GM18868 (cell line): Measurements from ENCODE around the gene NCEH1.

Source experiments
- ATAC-seq: cut with Tn5 transposase; IDR thresholded peaks from one replicate; pipeline ENCODE4 v1.9.1; 2021; ENCODE audit warnings: mild to moderate bottlenecking, moderate library complexity; ENCODE audit not compliant: unreplicated experiment

The NCEH1 gene

GRCh38 chr3:172647080-172647479 lies 63.8 kb downstream of the NCEH1 start:
- ATAC-seq: no peak

DNA sequence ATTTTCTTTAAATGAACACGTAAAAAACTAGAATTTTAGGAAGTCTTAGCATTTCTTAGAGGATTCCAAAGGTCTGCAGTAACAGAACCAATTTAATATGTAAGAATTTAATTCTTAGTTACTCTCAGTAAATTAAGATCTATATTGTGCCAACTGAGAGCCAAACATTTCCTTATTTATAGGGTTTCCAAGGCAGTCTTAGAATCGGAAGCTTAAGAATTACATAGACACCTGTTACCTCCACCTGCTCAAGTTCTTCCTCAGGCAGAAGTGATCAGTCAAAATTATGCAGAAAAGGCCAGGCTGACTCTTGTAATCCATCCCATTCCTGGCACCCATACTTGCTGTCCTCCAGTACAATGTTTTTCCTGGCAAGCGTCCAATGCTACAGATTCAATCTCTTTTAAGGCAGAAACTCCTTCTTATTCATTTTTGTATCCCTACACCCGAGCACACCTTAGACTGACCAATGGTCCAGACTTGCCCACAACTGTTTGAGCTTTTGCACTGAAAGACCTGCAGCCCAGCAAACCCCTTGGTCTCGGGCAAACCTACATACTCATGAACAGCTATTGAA lies 64.3 kb downstream of the NCEH1 start:
- ATAC-seq: no peak

- no peak for ATAC-seq
These were observed 66.6 kb downstream of the NCEH1 start for GRCh38 chr3:172644258-172644657.

DNA sequence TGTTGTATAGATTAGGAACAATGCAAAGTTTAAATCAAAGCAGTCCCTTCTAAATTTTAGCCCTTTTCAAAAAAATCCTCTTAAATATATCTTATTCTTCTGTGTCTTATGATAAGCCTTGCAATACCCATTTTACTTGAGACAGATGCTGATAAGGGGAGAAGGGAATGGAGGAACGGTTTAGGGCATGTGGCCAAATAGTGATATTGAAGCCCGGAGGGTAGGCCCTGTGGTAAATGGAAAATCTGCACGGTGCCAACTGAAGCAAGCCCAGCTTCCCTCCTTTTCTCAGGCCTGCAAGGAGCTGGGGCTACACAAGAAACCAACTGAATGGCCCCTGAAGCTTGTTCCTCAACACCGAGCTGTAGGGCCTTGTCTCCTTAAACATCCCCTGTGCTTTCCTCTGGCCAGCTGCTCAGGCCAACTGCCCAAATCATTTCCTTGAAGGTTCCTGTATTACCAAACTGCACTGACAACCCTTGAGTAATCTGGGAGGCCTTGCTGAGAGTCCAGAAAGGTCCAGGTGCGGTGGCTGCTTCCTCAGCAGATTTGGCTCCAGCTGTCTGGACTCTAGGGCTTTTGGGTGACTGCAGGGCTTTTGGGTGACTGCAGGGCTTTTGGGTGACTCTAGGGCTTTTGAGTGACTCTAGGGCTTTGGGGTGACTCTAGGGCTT lies 67.2 kb downstream of the NCEH1 start:
- ATAC-seq: no peak

GRCh38 chr3:172641291-172641690 lies 69.6 kb downstream of the NCEH1 start:
- no peak for ATAC-seq

GRCh38 chr3:172640751-172641150 lies 70.1 kb downstream of the NCEH1 start:
- ATAC-seq: no peak

DNA sequence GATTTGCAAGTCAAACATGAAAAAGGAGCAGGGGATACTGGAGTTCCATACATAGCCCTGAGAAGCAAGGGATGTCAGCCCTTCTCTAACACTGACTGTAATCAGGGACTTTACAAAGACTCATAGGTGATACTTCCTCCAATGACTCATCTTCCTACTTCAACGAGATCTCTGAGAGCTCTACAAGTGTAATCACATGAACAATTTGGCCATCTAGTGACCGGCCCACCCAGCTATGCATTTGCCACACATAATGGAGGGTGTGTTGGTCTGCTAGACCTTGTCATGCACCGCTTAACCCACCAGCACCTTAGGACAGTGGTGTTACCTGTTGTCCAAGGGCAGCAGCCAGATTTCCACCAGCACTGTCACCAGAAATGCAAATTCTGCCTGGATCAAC lies 75.3 kb downstream of the NCEH1 start:
- peak; percentile 100 for ATAC-seq

DNA sequence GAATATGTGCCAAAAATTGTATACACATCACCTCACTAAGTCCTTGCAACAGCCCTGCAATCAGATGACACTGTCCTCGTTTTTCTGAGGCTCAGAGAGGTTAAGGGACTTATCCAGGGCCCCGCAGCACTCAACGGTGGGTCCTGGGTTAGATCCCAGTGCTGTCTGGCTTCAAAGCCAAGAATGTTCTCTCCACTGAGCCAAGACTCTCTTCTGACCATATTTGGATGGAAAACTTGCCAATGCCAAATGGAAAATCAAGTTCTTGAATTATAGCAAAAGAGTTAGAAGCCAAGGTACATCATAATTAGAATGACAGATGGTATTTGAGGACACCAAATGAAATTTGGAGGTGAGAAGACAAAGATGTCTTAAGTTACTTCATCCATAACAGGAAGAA lies 75.9 kb downstream of the NCEH1 start:
- no peak for ATAC-seq

DNA sequence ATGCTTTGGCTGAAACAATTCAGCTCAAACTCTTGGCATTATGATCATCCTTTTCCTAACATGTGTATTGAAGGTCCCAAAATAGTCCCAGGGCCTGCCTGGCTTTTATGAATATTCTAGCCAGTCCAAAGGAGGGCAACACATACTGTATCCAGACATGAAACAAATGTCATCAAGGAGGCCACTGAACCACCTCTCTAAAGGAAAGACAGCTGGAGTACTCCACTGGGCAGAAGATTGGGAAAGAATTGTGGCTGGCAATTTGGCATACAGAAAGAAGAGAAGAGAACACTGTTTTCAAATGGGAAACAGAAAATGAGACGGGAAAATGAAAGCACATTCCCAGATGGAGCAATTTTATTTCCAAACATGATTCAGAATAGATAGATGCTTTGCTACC lies 80.6 kb downstream of the NCEH1 start:
- no peak for ATAC-seq

- ATAC-seq: no peak
These were observed 81.4 kb downstream of the NCEH1 start for GRCh38 chr3:172629470-172629869.

DNA sequence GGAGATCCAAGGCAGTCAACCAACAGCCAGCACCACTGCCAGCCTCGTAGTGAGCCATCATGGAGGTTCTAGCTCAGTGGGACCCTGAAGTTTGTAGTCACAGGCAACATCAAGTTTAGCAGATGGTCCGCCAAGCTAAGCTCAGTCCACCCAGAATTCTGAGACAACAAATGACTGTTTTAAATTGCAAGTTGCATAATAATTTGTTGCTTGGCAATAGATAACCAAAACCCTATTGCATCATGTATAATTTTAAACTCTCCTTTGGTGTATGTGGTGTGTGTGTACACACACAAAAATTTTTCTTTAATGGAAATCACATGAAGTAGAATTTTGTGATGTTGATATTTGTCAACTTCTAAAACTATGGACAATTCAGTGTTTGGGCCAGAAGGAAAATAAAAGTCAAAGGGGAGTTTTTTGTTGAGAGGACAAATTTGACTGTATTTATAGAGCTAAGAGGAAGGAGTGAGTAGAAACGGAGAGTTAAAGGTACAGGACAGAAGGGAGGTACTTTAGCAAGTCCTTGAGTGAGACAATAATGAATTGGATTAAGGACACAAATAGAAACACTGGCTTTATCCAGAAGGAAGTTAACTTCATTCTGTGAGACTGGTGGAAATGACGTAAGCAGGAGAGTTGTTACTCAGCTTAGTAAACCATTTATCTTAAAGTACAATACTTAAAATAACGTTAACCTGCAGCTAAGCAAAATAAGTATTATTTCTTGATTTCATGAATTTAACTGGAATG lies 83.6 kb downstream of the NCEH1 start:
- no peak for ATAC-seq

- ATAC-seq: no peak
These were observed 84.7 kb downstream of the NCEH1 start for GRCh38 chr3:172626021-172626640.

DNA sequence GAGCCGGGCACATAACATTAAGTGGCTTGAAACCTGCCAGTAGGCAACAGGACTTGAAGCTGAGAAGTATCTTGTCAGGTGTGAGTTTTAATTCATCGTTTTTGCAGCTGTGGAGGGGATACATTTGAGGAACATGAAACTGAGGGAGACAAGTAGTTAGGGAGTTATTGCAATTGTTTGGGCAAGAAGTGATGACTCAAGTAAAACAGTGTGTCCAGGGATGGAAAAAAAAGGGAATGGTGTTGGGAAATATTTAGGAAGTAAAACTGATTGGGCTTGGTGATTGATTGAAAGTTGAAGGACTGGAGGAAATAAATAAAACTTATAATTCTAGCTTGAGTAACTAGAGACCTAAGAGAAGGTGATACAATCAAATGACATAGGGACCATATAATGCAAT lies 85.5 kb downstream of the NCEH1 start:
- ATAC-seq: no peak

- ATAC-seq: no peak
These were observed 85.9 kb downstream of the NCEH1 start for GRCh38 chr3:172624999-172625398.

GRCh38 chr3:172622916-172623700 lies 87.8 kb downstream of the NCEH1 start:
- peak; percentile 46 for ATAC-seq

- no peak for ATAC-seq
These were observed 88.7 kb downstream of the NCEH1 start for GRCh38 chr3:172622156-172622555.

GRCh38 chr3:172617976-172618375 lies 92.9 kb downstream of the NCEH1 start:
- ATAC-seq: no peak

- ATAC-seq: no peak
These were observed 93.7 kb downstream of the NCEH1 start for GRCh38 chr3:172617013-172617706.

DNA sequence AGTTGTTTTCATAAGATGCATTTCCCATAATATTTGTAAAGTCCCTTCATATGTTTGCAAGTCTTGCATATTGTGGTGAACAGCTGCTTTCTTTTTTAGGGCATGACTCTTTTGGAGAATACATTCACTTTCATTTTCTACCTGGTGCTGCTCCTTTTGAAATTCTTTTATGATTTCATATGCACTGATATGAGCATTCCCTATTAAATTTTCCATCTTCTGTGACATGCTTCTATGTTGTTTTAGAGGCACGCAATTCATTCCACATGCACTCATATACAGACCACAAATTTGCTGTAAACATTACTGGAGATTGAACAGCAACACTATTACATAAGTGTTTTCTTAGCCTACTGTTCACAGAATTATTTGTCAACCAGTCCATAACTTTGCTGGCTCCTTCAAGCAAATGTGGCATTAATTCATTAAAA lies 94.8 kb downstream of the NCEH1 start:
- peak; percentile 78 for ATAC-seq

GRCh38 chr3:172615296-172615695 lies 95.6 kb downstream of the NCEH1 start:
- ATAC-seq: no peak
